ENCODE measurements around the gene NACC2. TPM values are rescaled to one million over a fixed set of nuclear protein-coding genes. Genes with fewer than 3 reads are reported as not detected.

Gene NACC2
- total and polyA plus RNA-seq, 4 donors: 4.8 to 17.8 (median 8.8) TPM

- Histone ChIP-seq H3K36me3 (ENCODE audit: control insufficient read depth in 4 of 4, insufficient read depth in 3 of 4, low read depth in 1 of 4, low read length in 3 of 4) (no peaks in the 10 kb centered on the region), H3K4me1 (ENCODE audit: control insufficient read depth in 4 of 4, insufficient read depth in 4 of 4, low read length in 3 of 4) (peaks cover 4 to 35% (median 17%) of the 10 kb centered on the region in 4 donors), H3K27me3 (ENCODE audit: control insufficient read depth in 4 of 4, insufficient read depth in 4 of 4, low read length in 3 of 4) (no peaks in the 10 kb centered on the region), H3K4me3 (ENCODE audit: low read depth in 1 of 3, low read length in 3 of 3) (no peak overlapping the region), H3K9me3 (ENCODE audit: control insufficient read depth in 4 of 4, low read length in 3 of 4) (no peaks in the 10 kb centered on the region), H3K9ac (ENCODE audit: low read depth in 1 of 2, low read length in 2 of 2) (no peak overlapping the region), H3K27ac (ENCODE audit: low read depth in 1 of 2, low read length in 2 of 2) (no peak overlapping the region)
- DNase-seq (ENCODE audit: low spot score): no peak
- no peak for TF ChIP-seq FOXA2 (IDR thresholded peaks at IDR 0.05)
- no peak for TF ChIP-seq YY1 (IDR thresholded peaks at IDR 0.05)
- no peak for TF ChIP-seq REST (IDR thresholded peaks at IDR 0.05)
- no peak for TF ChIP-seq HNF4A (conservative IDR thresholded peaks at IDR 0.05)
- TF ChIP-seq TAF1 (conservative IDR thresholded peaks at IDR 0.05): no peak
- TF ChIP-seq RAD21 (IDR thresholded peaks at IDR 0.05): no peak
- no peak for TF ChIP-seq ZBTB33 (IDR thresholded peaks at IDR 0.05)
- no peak for TF ChIP-seq GABPA (IDR thresholded peaks at IDR 0.05 in 1 of 2, conservative IDR thresholded peaks at IDR 0.05 in 1 of 2)
- WGBS: 83% methylated on average over 8 of the region's 8 CpGs
Measured at GRCh38 chr9:135963338-135963737, 131.8 kb downstream of the NACC2 start.

GRCh38 chr9:135962696-135963307 lies 132.3 kb downstream of the NACC2 start:
- H3K27ac ChIP-seq (ENCODE audit: low read depth in 1 of 2, low read length in 2 of 2): no peak overlapping the region
- WGBS: 74% methylated on average over 11 of the region's 11 CpGs

More at GRCh38 chr9:135962696-135963307, 132.3 kb downstream of the NACC2 start:
- no peaks in the 10 kb centered on the region for H3K36me3 ChIP-seq (ENCODE audit: control insufficient read depth in 4 of 4, insufficient read depth in 3 of 4, low read depth in 1 of 4, low read length in 3 of 4)
- TF ChIP-seq FOXA1 (IDR thresholded peaks at IDR 0.05): no peak
- TF ChIP-seq FOXA2 (IDR thresholded peaks at IDR 0.05): no peak
- TF ChIP-seq NR2F2 (IDR thresholded peaks at IDR 0.05): no peak
- no peak for TF ChIP-seq ATF3 (IDR thresholded peaks at IDR 0.05)
- TF ChIP-seq HNF4A (conservative IDR thresholded peaks at IDR 0.05): no peak
- TF ChIP-seq RAD21 (IDR thresholded peaks at IDR 0.05): no peak
- no peak for TF ChIP-seq SP1 (IDR thresholded peaks at IDR 0.05)
- TF ChIP-seq ZBTB33 (IDR thresholded peaks at IDR 0.05): no peak
- TF ChIP-seq TAF1 (conservative IDR thresholded peaks at IDR 0.05): no peak
- no peak for TF ChIP-seq YY1 (IDR thresholded peaks at IDR 0.05)
- peaks cover 4 to 30% (median 15%) of the 10 kb centered on the region in 4 donors for H3K4me1 ChIP-seq (ENCODE audit: control insufficient read depth in 4 of 4, insufficient read depth in 4 of 4, low read length in 3 of 4)
- no peaks in the 10 kb centered on the region for H3K27me3 ChIP-seq (ENCODE audit: control insufficient read depth in 4 of 4, insufficient read depth in 4 of 4, low read length in 3 of 4)
- no peak overlapping the region for H3K4me3 ChIP-seq (ENCODE audit: low read depth in 1 of 3, low read length in 3 of 3)
- DNase-seq (ENCODE audit: low spot score): no peak
- no peaks in the 10 kb centered on the region for H3K9me3 ChIP-seq (ENCODE audit: control insufficient read depth in 4 of 4, low read length in 3 of 4)
- H3K9ac ChIP-seq (ENCODE audit: low read depth in 1 of 2, low read length in 2 of 2): no peak overlapping the region

Measured in liver (tissue), 9 donors.